CD4-positive, alpha-beta T cell (primary cell): ENCODE measurements around the gene PLN. TPM values are rescaled to one million over a fixed set of nuclear protein-coding genes. Genes with fewer than 3 reads are reported as not detected.

Source experiments
- ATAC-seq: fragments of 200-7000 bp; cut with Tn5 transposase; one replicate; pipeline ENCODE4 v1.10.0; 2022; ENCODE audit warnings: mild to moderate bottlenecking; ENCODE audit not compliant: poor library complexity
- CTCF ChIA-PET: fragments of 350-600 bp; sonication (Branson Sonifier 250); formaldehyde crosslinking; loops from one replicate; lab custom pipeline; 2021; ENCODE audit warnings: antibody characterized with exemption, inconsistent platforms; lab: Charles Lee
- POLR2A ChIA-PET: fragments of 350-600 bp; sonication (Branson Sonifier 250); formaldehyde crosslinking; loops from one replicate; lab custom pipeline; 2021; ENCODE audit warnings: antibody characterized with exemption, inconsistent platforms; lab: Charles Lee
- DNase-seq, 14 experiments: peaks; one replicate each; pipeline ENCODE4 v3.0.0-alpha.2; 2013 to 2020; ENCODE audit warnings: mixed read lengths in 2 of 14
- H3K27ac ChIP-seq, 2 donors: one replicate each; pipeline versions ENCODE4 v1.5.1 to v1.7.0; 2013; ENCODE audit warnings: low read length in 2 of 2, low read depth in 1 of 2, mild to moderate bottlenecking in 1 of 2
- H3K27me3 ChIP-seq, 2 experiments: 1 replicate in 1 of 2; 2 replicates in 1 of 2; pipeline versions ENCODE4 v1.6.1 to v1.7.0; 2013; ENCODE audit warnings: low read length in 2 of 2, control low read depth in 1 of 2, mild to moderate bottlenecking in 1 of 2, moderate library complexity in 1 of 2; ENCODE audit not compliant: insufficient read depth in 2 of 2, control insufficient read depth in 1 of 2
- H3K36me3 ChIP-seq: one replicate; pipeline ENCODE4 v1.6.1; 2013; ENCODE audit warnings: low read length, control low read depth; ENCODE audit not compliant: insufficient read depth
- H3K4me1 ChIP-seq: one replicate; pipeline ENCODE4 v1.6.1; 2013; ENCODE audit warnings: low read length, control low read depth; ENCODE audit not compliant: insufficient read depth
- H3K4me3 ChIP-seq: one replicate; pipeline ENCODE4 v1.5.1; 2013; ENCODE audit warnings: mild to moderate bottlenecking, low read length, moderate library complexity
- H3K9me3 ChIP-seq, 2 experiments: 1 replicate in 1 of 2; 2 replicates in 1 of 2; pipeline versions ENCODE4 v1.6.1 to v1.7.0; 2013; ENCODE audit warnings: low read length in 2 of 2, mild to moderate bottlenecking in 2 of 2, control low read depth in 1 of 2, moderate library complexity in 1 of 2; ENCODE audit not compliant: control insufficient read depth in 1 of 2, insufficient read depth in 1 of 2
- H3K27ac Mint-ChIP-seq: one replicate; pipeline ENCODE4 v1.8.0; 2020; ENCODE audit warnings: mixed read lengths
- H3K27me3 Mint-ChIP-seq: one replicate; pipeline ENCODE4 v1.8.0; 2021; ENCODE audit warnings: mixed read lengths
- H3K36me3 Mint-ChIP-seq: one replicate; pipeline ENCODE4 v1.8.0; 2021; ENCODE audit warnings: low read depth, mixed read lengths
- H3K4me1 Mint-ChIP-seq: one replicate; pipeline ENCODE4 v1.8.0; 2021; ENCODE audit warnings: low read depth, mixed read lengths
- H3K4me3 Mint-ChIP-seq: one replicate; pipeline ENCODE4 v1.8.0; 2020; ENCODE audit warnings: mild to moderate bottlenecking, mixed read lengths
- H3K9me3 Mint-ChIP-seq: one replicate; pipeline ENCODE4 v1.8.0; 2020; ENCODE audit warnings: mixed read lengths
- intact Hi-C, 2 experiments: fragments of 100-400 bp; cut with DNase I in 1 of 2; cut with micrococcal nuclease in 1 of 2; formaldehyde crosslinking; loops; one replicate each; pipeline versions ENCODE4 v1.15.1 to v1.9.0; 2023 to 2025; cut with DNase I, micrococcal nuclease
- total RNA-seq, 174 experiments: library from RNA in 2 of 174; stranded (reverse) in 2 of 174; gene quantifications; one replicate each; pipeline ENCODE4 v1.2.3 and lab custom pipeline; 2021 to 2026
- TF ChIP-seq, protein P1 (sequence below): fragments of 200-600 bp; IDR thresholded peaks from one replicate; pipeline ENCODE4 v1.8.0; 2022; ENCODE audit warnings: antibody characterized with exemption, mild to moderate bottlenecking

Gene PLN
- total RNA-seq, 2 experiments from 2014 or later: not detected

- Histone ChIP-seq H3K4me1 (peaks cover 13% of the 10 kb centered on the region), H3K36me3 (peaks cover 12% of the 10 kb centered on the region), H3K4me3 (no peak overlapping the region), H3K27me3 (no peaks in the 10 kb centered on the region), H3K27ac (no peak overlapping the region), H3K9me3 (no peaks in the 10 kb centered on the region)
- Mint-ChIP-seq H3K36me3 (peaks cover 31% of the 10 kb centered on the region), H3K4me1 (peaks cover 46% of the 10 kb centered on the region), H3K27ac (peak overlapping the region; percentile 10), H3K9me3 (no peaks in the 10 kb centered on the region), H3K27me3 (no peaks in the 10 kb centered on the region), H3K4me3 (no peak overlapping the region)
- TF ChIP-seq, protein P1, sequence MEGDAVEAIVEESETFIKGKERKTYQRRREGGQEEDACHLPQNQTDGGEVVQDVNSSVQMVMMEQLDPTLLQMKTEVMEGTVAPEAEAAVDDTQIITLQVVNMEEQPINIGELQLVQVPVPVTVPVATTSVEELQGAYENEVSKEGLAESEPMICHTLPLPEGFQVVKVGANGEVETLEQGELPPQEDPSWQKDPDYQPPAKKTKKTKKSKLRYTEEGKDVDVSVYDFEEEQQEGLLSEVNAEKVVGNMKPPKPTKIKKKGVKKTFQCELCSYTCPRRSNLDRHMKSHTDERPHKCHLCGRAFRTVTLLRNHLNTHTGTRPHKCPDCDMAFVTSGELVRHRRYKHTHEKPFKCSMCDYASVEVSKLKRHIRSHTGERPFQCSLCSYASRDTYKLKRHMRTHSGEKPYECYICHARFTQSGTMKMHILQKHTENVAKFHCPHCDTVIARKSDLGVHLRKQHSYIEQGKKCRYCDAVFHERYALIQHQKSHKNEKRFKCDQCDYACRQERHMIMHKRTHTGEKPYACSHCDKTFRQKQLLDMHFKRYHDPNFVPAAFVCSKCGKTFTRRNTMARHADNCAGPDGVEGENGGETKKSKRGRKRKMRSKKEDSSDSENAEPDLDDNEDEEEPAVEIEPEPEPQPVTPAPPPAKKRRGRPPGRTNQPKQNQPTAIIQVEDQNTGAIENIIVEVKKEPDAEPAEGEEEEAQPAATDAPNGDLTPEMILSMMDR: no peak
- no peak for ATAC-seq
- ChIA-PET POLR2A (no interaction called here), CTCF (no interaction called here)
- intact Hi-C loops: loop anchor here in 1 of 2 experiments (5.0 to 10.0 kb wide), 3 partner anchors 172 to 549 kb away; partner anchors contain the start of gene ASF1A
- no peak for DNase-seq
Observed at GRCh38 chr6:118562959-118563358, 14.9 kb downstream of the PLN start.

- DNase-seq (peak in 5 of 14 experiments; percentile 22 to 81 (median 75)), ATAC-seq (peak; percentile 97)
- Mint-ChIP-seq H3K4me1 (peaks cover 43% of the 10 kb centered on the region), H3K4me3 (no peak overlapping the region), H3K9me3 (no peaks in the 10 kb centered on the region), H3K27me3 (no peaks in the 10 kb centered on the region), H3K27ac (peak overlapping the region; percentile 72), H3K36me3 (peaks cover 26% of the 10 kb centered on the region)
- POLR2A ChIA-PET: interaction anchor here (0.6 to 1.9 kb wide), 12 partner anchors 20 to 328 kb away, joined by 3 to 12 read pairs (median 4); partner anchors contain the start of gene ASF1A
- Histone ChIP-seq H3K9me3 (no peaks in the 10 kb centered on the region), H3K27me3 (no peaks in the 10 kb centered on the region), H3K4me1 (peaks cover 7% of the 10 kb centered on the region), H3K36me3 (peaks cover 12% of the 10 kb centered on the region), H3K4me3 (no peak overlapping the region), H3K27ac (peak overlapping the region in 1 of 2 donors; percentile 5)
- CTCF ChIA-PET: interaction anchor here (0.6 to 2.8 kb wide), 27 partner anchors 8 to 545 kb away, joined by 3 to 10 read pairs (median 4); partner anchors contain the start of gene PLN
- TF ChIP-seq, protein P1: peak; percentile 63
- intact Hi-C loops: loop anchor here (1.0 to 10.0 kb wide), 11 partner anchors 52 to 545 kb away; partner anchors contain the start of gene ASF1A (in 2 of the 2)
Observed at GRCh38 chr6:118565311-118565960, 17.3 kb downstream of the PLN start.

DNA sequence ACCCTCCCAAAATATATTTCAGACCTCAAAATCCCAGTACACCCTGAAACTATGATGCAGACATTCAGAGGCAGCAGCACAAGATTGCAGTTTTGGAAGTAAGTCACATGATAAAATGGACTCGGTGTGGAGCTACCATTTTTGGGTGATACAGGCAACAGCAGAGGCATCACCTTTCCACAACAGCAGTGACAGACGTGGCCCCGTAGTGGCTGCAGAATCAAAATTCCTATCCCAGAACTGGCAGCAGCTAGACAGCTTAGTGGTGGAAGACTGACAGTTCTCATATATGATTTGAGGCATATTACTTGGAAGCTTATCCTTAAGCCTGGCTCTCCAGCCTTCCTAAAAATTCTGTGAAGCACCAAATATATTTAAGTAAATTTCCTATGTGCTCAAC is 19.9 kb downstream of the PLN start:
- CTCF ChIA-PET: no interaction called here
- POLR2A ChIA-PET: interaction anchor here (1.0 kb wide), 1 partner anchor 368 kb away, joined by 3 read pairs; no protein-coding TSS in a partner anchor
- intact Hi-C loops: loop anchor here (5.0 to 10.0 kb wide), 4 partner anchors 49 to 327 kb away; partner anchors contain the start of gene ASF1A (in 2 of the 2)

More for the DNA sequence above, 19.9 kb downstream of the PLN start:
- H3K27ac Mint-ChIP-seq: peak overlapping the region; percentile 25
- Histone ChIP-seq H3K4me1 (peaks cover 7% of the 10 kb centered on the region), H3K36me3 (peaks cover 12% of the 10 kb centered on the region), H3K4me3 (no peak overlapping the region), H3K27ac (no peak overlapping the region), H3K27me3 (no peaks in the 10 kb centered on the region), H3K9me3 (peaks cover 0 to 4% of the 10 kb centered on the region in 2 experiments)
- H3K4me1 Mint-ChIP-seq: peaks cover 48% of the 10 kb centered on the region
- H3K4me3 Mint-ChIP-seq: no peak overlapping the region
- H3K27me3 Mint-ChIP-seq: no peaks in the 10 kb centered on the region
- DNase-seq (no peak), ATAC-seq (no peak)
- peaks cover 28% of the 10 kb centered on the region for H3K36me3 Mint-ChIP-seq
- TF ChIP-seq, protein P1: no peak
- no peaks in the 10 kb centered on the region for H3K9me3 Mint-ChIP-seq
